CD4-positive, alpha-beta T cell treated with Interleukin-12 subunit alpha and Interleukin-12 subunit beta, for 1 hour (primary cell): ENCODE results near the gene SIGLEC14.
"Not testable (repeated sequence)": the region's sequence is repeated elsewhere in the genome, so short reads cannot be mapped to it uniquely, and the experiment has no call there.

Experiments used
- DNase-seq: peaks from one replicate; pipeline ENCODE4 v3.0.0-alpha.2; 2020

The SIGLEC14 gene

DNA sequence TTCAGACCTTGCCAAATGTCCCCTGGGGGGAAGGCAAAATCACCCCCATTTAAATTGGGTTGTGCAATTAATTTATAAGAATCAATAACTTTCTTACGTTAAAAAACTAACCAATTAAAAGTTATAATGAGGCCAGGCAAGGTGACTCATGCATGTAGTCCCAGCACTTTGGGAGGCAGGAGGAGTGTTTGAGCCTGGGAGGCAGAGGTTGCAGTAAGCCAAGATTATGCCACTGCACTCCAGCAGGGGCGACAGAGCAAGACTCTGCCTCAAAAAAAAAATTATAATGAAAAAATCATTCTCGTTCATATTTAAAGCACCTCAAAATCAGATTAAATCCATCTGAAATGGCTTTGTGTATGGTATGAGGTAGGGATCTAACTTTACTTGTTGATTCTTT lies 18.4 kb upstream of the SIGLEC14 start:
- no peak for DNase-seq

DNA sequence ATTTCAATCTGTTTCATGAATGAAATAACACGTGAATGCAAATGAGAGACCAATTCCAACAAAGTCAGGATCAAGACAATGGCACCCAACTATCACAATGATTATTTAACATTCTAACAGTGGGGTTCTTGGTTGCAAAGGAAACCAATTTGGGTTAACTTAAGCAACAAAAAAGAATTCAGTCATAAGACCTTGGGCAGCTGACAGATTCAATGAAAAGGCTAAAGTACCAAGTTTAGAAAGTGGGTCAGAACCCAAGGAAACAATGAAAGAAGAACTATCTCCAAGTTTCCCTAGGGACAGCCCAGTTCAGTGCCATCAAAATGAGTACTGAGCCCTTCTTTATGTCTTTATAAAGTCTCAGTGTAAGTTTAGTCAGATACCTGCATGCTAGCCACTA lies 17.5 kb upstream of the SIGLEC14 start:
- DNase-seq, result no peak

DNA sequence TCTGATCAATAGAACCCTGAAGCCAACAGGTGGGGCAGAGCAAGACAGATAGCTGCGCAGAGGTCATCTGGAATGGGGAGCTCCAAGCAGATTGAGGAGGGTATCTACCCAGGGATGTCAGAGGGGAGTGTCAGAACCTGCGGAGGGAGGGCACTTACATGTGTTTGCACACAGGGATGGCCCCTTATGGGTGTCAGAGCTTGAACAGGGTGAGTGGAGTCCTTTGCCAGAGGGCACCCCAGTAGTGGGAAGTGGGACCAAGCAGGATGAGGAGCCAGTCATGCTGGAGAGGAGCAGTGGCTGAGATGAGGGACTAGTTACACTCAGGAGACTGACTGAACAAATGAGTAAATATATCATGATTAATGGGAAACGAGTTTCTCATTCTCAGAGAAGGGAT lies 17.0 kb upstream of the SIGLEC14 start:
- DNase-seq, result no peak

DNA sequence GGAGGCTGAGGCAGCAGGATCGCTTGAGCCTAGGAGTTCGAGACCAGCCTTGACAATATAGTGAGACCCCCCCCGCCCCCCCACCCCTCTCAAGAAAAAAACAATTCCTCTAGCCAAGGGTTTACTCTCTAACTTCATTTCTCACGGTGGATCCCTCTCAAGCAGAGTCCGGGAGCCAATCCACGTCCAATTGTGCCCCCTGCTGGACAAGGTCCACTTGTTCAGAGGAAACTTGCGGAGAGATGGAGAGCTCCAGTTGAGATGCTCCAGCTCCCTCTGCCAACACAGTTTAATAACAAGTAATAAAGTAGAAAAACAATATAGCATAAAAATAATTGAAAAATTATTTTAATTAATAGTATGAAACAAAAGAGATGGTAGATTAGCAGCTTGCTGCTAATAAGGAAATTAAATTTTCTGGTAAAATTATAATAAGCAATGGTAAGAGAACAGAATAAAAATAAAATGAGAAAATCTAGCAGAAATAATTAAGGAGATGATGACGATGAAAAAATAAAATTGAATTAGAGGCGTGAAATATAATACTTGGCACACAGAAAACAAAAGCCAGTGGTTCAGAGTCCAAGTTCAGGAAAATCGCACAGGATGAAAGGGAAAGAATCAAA lies 14.5 kb upstream of the SIGLEC14 start:
- peak; percentile 54 for DNase-seq

DNA sequence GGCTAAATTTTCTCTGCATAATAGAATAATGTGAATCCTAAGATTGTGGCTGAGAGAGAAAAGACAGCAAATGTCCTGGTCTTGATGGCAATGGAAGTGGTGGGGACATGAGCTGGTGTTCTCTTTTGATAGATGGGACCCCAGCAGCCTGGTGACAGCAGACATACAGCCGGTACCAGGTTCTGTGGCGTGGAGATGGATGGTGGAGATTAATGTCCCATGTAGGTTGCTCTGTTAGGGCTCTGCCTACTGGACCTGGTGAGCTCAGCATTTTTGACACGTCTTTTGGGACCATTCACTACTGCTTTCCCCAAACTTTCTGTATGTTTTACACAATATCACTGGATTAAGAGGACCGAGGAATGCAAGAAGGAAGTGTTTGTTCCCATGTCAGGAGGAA lies 8.2 kb upstream of the SIGLEC14 start:
- DNase-seq, result no peak

DNA sequence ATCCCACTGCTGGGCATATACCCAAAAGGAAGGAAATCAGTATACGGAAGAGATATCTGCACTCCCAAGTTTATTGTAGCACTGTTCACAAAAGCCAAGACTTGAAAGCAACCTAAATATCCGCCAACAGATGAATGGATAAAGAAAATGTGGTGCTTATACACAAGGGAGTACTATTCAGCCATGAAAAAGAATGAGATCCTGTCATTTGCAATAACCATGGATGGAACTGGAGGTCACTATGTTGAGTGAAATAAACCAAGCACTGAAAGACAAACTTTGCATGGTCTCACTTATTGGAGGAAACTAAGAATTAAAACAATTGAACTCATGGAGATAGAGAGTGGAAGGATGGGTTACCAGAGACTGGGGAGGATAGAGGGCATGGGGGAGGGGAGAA lies 6.5 kb upstream of the SIGLEC14 start:
- DNase-seq, result no peak

DNA sequence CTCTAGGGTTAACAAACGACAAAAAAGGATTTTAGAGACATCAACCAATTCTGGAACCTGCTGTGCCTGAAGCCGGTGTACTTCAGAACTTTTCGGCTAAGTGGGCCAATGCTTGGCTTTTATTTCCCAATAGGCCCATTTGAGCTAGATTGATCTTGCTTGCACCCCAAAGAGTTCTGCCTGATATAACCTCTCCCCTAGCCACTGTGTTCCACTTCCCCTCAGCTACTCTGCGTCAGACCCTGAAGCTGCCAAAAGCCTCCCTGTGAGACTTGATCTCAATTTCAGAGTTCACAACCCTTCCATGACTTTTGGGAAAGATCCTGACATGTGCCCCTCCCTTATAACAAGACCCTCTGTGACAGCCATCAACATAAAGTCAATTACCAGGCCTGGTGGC lies 5.6 kb upstream of the SIGLEC14 start:
- DNase-seq, result no peak

DNA sequence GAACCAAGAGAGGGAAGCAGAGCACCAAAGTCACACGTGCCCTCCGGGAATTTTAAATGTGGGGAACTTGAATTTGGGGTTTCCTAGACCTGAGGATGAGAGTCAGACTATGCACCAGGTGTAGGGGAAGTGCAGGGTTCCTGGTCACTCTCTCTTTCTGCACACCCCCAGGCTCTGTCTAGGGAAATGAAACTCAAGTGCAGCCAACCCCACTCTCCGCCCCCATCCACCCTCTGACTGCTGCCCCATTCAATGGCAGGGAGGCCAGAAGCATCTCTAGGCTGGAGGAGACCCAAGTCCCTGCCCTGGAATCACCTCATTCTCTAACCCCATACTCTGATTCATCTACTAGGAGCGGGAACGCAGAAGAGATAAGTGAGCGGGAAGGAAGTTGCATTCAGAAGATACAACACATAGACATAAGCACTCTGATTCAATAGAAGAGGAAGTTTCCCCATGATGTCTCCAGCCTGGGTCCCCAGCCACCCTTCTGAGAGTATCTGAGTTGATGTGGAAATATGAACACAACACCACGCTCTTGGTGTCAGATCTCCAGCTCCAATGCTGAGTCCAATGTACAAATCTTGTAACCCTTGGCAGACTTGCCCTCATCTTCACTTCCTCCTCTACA lies 4.7 kb upstream of the SIGLEC14 start:
- no peak for DNase-seq

DNA sequence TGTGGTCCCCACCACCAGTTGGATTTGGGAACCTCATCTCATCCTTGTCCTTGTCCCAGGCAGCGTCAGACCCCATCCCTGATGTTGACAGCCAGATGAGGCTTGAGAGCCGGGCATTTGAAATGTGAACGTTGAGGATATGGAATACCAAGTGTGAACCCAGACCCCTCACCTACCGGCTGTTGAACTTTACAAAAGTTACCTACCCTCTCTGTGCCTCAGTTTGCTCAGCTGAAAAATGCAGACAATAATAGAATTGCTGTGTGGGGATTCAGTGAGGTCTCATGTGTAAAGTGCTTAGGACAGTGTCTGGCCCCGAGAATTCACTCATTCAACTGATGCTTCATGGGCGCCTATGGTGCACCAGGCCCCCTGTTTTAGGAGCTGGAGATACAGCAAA lies 693 bp upstream of the SIGLEC14 start:
- no peak for DNase-seq

DNA sequence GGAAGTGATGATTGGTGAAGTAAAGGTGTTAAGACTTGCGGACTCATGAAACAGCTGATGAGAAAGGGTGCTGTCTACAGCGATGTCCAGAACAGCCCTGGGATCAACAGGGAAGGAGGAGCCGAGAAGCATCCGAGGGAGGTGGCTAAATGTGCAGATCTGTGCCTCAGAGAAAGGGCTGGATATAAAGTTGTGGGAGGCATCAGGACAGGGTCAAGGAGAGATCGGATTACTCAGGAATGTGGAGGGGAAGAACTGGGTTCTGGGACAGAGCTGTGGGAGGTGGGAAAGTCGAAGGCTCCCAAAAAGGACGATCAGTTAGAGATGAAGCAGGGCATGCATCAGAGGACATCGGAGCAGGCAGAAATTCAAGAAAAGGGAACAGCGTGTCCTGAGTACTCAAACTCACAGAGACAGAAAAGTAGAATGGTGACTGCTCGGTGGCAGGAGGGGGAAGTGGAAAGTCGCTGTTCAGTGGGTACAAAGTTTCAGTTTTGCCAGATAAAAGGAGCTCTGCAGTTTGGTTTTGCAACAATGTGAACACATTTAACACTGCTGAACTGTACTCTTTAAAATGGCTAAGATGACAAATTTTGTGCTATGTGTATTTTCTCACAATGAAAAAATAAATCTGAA lies 1.9 kb downstream of the SIGLEC14 start:
- no peak for DNase-seq

DNA sequence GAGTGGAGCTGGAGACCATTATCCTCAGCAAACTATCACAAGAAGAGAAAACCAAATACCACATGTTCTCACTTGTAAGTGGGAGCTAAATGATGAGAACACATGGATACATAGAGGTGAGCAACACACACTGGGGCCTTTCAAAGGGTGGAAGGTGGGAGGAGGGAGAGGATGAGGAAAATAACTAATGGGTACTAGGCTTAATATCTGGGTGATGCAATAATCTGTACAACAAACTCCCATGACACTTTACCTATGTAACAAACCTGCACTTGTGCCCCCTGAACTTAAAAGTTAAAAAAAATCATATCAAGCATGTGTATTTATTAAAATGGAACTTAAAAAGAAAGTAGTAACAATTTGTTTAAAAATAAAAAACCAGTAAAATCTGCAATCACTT lies 5.0 kb downstream of the SIGLEC14 start:
- no peak for DNase-seq

DNA sequence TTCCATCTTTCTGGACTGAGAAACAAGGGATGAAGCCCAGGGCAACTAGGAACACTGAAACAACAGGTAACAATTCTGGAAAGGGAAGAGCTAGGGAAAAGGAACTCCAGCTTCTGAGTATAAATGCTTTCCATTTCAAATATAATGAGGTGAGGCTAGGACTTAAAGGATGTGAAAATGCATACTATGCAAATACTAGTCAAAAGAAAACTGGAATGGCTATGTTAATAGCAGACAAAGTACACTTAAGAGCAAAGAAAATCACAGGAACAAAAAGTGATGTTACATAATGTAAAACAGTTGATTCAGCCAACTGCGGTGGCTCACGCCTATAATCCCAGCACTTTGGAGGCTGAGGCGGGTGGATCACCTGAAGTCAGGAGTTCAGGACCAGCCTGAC lies 6.2 kb downstream of the SIGLEC14 start:
- DNase-seq, result no peak

DNA sequence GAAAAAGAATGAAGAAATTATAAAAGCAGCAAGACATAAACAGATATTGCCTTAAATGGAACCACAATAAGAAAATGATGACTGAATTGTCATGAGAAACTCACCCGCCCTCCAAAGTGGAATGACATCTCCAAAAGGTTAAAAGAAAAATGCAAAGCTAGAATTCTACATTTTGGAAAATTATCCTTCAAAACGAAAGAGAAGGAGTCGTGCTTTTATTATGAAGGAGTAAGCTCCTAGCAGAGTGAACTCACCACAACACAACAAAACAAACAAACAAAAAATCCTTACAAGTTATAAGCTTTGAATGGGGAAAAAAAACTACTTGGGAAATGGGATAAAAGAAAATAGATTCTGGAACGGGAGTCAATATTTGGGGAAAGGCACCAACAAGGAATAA lies 6.7 kb downstream of the SIGLEC14 start:
- no peak for DNase-seq

DNA sequence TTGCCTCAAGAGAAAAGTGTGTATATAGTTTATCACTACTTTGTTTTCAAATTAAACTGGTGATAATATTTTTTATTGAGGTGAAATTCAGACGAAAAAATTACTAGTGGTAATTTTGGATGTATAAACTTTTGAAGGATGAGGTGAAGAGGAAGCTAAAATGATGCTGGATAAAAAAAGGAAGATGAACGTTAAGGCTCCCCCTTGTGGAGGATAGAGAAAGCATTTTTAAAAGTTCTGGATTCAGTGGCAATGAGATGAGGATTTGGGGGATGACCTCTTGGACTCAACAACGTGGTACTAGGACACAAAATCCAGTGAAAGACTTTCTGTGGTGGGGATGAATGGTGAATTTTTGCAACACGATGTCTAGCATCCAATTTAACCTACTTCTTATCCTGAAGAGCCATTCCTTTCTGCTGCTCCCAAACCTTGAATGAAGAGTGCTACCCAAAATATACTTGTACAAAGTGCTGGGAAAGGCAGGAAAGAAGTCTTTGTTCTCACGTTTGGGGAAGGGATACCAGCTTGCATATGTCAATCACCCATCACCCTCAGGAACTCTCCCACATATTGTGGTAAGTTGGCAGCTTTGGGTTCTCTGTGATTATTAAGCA lies 9.2 kb downstream of the SIGLEC14 start:
- DNase-seq, result no peak

DNA sequence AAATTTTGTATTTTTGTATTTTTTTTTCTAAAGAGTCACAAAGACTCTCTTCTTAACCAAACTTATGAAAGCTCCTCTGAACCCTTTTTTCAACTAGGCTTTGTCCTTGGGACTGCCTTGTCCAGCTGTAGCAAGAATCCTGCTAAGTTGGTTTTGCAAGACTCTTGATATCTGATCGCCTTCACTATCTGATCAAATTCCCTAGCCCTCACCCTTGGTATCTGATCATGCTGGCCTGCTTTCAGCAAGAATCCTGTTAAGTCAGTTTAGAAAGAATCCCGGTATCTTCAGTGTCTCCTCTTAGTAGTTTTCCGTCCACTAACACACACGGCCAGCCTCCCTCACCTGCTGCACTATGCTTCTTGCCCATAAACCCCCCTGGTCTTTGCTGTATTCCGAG lies 14.5 kb downstream of the SIGLEC14 start:
- DNase-seq, result no peak

DNA sequence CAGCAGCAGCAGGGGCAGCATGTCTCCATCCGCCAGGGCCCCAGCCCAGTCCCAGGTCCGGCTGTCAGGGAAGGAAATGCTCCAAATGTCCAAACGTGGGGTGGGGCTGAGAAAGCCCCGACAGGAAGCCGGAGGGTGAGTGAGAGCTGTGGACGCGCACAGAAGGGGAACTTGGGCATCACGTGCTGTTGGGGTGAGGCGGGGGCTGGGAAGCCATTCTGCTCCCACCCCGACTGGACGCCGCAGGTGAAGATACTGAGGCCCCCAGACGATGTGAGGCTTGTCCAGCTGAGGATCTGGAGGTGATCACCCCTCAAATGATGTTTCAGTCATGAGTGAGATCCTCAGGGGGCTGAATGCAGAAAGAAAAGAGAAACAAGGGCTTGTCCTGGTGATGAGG lies 16.3 kb downstream of the SIGLEC14 start, which contains the start of gene SIGLEC5:
SIGLEC5 (minus strand) TSS at position 87 of the 400 bp plus-strand sequence; CDS start at position 21, 66 bp downstream.
- DNase-seq, result not testable (repeated sequence)

DNA sequence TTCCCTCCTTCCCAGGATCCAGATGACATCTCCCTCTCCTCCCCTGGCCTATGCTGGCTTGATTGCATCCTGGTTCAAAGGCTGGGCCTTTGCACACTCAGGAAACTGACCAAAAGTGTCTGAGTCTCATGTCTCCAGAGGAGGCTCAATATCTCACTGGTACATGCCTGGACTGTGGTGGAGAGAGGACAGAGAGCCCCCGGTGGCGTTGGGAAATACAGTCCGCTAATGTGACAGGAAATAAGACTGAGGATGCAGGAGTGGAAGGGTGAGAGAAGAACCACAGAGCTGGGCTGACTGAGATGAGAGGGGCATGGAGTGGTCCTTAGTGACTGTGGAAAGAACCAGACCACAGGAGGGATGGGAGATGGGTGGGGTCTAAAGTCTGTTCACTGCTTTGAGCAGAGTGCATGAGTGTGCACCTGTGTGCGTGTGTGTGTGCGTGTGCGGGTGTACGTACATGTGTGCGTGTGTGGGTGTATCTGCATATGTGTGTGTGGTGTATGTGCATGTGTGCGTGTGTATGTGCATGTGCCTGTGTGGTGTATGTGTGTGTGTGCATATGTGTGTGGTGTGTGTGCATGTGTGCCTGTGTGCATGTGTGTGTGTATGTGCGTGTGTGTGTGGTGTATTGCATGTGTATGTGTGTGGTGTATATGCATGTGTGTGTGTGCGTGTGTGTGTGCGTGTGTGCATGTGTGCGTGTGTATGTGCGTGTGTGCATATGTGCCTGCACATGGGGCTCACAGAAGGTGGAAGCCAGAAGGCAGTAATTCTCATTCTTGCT lies 18.3 kb downstream of the SIGLEC14 start:
- DNase-seq, result no peak

DNA sequence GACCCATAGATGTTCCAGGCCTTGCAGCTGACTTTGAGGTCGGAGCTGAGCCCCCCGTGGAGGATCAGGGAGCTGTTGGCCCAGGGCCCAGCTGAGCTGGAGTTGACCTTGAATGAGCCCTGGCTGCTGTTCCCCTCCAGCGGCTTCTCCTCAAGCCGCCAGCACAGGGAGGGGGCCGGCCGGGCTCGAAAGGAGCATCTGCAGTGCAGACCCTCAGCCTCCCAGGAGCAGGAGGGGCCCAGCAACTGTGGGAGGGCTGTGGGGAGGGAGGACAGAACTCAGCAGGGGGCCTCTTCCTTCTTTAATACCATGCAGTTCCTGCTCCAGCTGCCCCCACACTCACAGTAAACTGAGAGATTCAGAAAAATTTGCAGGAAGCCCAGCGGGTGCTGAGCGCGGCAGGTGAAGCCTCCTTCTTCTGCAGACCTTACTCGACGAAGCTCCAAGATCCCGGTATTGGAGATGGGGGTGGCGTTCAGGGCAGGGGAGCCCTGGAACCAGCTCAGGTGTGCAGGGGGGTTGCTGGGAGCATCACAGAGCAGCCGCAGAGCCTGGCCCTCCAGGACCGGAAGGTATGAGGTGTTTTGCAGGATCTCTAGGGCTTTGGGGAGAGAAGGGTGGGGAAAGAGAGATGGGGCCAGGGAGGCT lies 19.0 kb downstream of the SIGLEC14 start:
- no peak for DNase-seq

DNA sequence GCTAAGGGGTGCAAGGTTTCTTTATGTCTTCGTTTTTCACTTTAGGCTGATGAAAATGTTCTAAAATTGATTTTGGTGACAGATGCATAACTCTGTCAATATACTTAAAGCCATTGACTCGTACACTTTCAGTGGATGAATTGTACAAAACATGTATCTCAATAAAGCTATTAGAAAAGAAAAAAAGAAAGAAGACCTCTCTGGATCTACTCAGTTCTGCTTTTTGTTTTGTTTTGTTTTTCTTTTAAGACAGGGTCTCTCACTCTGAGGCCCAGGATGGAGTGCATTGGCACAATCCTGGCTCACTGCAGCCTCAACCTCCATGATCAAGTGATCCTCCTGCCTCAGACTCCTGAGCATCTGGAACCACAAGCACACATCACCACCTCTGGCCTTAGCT lies 19.9 kb downstream of the SIGLEC14 start:
- DNase-seq, result no peak

DNA sequence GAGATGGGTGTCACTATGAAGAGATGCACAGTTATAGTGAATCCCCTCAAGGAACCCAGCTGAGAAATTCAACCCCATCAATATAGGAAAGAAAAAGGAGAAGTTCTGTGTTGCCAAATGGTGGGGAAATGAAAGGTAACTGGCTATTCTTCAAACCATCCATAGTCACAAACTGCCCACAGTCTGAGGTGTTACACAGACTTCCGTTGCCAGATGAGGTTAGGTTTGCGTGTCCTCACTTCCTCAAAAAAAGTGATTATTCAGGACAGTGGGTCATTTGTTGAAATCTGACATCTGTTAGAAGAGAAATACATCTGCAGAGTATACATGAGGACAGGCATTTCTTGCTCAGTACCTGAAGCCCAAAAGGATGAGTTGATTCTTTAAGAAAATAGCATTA lies 25.4 kb downstream of the SIGLEC14 start:
- DNase-seq, result no peak

DNA sequence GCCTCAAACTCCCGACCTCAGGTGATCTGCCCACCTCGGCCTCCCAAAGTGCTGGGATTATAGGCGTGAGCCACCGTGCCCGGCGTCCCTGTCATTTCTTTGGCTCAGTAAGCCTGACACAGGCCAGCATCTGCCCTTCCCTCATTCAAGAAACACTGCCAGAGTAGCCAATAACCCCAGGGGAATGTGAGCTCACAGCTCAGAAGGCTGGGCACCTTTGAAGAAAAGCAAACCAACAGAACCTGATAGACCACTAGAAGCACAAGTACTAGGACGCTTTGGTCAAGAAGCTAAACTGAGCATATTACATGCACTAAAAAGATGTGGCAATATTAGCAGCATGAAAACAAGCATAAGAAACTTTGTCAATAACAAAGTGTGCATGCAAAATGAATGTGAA lies 30.6 kb downstream of the SIGLEC14 start:
- DNase-seq, result no peak

DNA sequence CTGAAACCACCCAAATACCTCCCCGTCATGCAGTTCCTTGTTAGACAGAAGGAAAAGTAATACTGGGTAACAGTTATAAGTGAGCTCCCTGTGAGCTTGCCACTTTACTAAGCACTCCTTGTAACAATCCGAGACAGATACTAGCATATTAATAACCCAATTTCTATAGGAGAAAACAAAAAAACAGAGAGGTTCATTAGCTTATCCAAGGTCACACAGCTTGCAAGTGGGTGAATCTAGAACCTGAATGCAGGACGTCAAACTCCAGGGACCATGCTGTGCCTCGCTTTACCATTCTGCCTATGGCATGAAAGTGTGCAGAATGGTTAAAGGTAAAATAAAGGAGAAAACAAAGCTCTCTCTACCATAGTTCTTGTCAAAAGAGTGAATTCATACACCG lies 31.8 kb downstream of the SIGLEC14 start:
- DNase-seq, result no peak

DNA sequence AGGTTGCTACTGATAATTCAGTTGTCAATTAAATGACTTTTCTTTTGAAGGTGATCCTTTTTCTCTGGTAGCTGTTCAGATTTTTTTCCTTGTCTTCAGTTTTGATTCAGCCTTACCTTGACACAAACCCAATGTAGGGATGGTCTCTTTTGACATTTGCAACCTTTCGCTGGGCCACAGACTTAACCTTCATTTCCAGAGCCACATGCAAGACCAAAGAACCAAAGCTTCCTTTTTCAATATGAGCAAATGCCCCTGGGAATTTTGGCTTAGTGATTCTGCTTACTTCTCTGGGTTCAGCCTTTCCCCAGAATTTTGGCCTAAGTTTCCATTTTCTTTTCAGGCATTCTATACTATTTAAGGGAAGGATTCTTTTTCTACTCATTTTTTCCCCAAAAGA lies 36.0 kb downstream of the SIGLEC14 start:
- no peak for DNase-seq
